ENCODE measurements around the gene HBZ. TPM values are rescaled to one million over a fixed set of nuclear protein-coding genes. Genes with fewer than 3 reads are reported as not detected.
"Not testable (repeated sequence)": the region's sequence is repeated elsewhere in the genome, so short reads cannot be mapped to it uniquely, and the experiment has no call there.

HBZ gene
- total and polyA plus RNA-seq, 9 donors = 0.93 to 16.3 (median 7.2) TPM

- no peaks in the 10 kb centered on the region for H3K36me3 ChIP-seq (ENCODE audit: control insufficient read depth, insufficient read depth, low read length)
- H3K9me3 ChIP-seq (replicated peaks; ENCODE audit: control insufficient read depth, low read depth, low read length) = no peaks in the 10 kb centered on the region
- peaks cover 19% of the 10 kb centered on the region for H3K27me3 ChIP-seq (ENCODE audit: control insufficient read depth, insufficient read depth, low read length)
- WGBS (ENCODE audit: insufficient coverage) = 55% methylated on average over 9 of the region's 9 CpGs
- no peak for DNase-seq
- H3K4me1 ChIP-seq (ENCODE audit: control insufficient read depth, insufficient read depth, low read length) = no peaks in the 10 kb centered on the region
- no peak overlapping the region for H3K27ac ChIP-seq (ENCODE audit: low read length)
- no peak overlapping the region for H3K4me3 ChIP-seq (ENCODE audit: low read length)
Observed at GRCh38 chr16:149024-149660, 3.3 kb upstream of the HBZ start.

DNA sequence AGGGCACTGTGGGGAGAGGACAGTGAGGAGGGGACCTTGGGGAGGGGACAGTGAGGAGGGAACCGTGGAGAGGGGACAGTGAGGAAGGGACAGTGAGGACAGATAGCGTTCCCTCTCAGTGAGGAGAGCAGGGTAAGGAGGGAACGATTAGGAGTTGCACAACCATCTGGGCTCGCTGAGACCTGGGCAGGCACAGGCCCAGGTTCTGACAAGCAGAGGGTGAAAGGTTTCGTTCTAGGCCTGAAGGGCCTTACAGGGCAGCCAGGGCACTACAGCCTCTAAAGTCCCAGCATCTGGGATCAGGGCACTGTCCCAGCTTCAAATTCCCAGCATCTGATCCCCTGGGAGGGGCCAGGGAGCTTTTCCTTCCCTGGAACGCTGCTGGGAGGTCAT lies 681 bp downstream of the HBZ start:
- not testable (repeated sequence) for H3K27ac ChIP-seq (ENCODE audit: low read length); H3K9me3 ChIP-seq (replicated peaks; ENCODE audit: control insufficient read depth, low read depth, low read length); DNase-seq; H3K36me3 ChIP-seq (ENCODE audit: control insufficient read depth, insufficient read depth, low read length); H3K4me3 ChIP-seq (ENCODE audit: low read length); H3K4me1 ChIP-seq (ENCODE audit: control insufficient read depth, insufficient read depth, low read length)
- peaks cover 46% of the 10 kb centered on the region for H3K27me3 ChIP-seq (ENCODE audit: control insufficient read depth, insufficient read depth, low read length)
- WGBS (ENCODE audit: insufficient coverage) = 43% methylated on average over 1 of the region's 6 CpGs

- H3K36me3 ChIP-seq (ENCODE audit: control insufficient read depth, insufficient read depth, low read length); H3K9me3 ChIP-seq (replicated peaks; ENCODE audit: control insufficient read depth, low read depth, low read length); DNase-seq; H3K4me1 ChIP-seq (ENCODE audit: control insufficient read depth, insufficient read depth, low read length); H3K27ac ChIP-seq (ENCODE audit: low read length); H3K4me3 ChIP-seq (ENCODE audit: low read length): not testable (repeated sequence)
- WGBS (ENCODE audit: insufficient coverage) = no CpG with 5 or more reads among the region's 74 CpGs
- peaks cover 45% of the 10 kb centered on the region for H3K27me3 ChIP-seq (ENCODE audit: control insufficient read depth, insufficient read depth, low read length)
Observed at GRCh38 chr16:153550-154216, 1.2 kb downstream of the HBZ start.

GRCh38 chr16:154217-155030 lies 2.0 kb downstream of the HBZ start:
- H3K9me3 ChIP-seq (replicated peaks; ENCODE audit: control insufficient read depth, low read depth, low read length) = no peaks in the 10 kb centered on the region
- H3K4me3 ChIP-seq (ENCODE audit: low read length) = peak overlapping the region; percentile 53
- H3K27me3 ChIP-seq (ENCODE audit: control insufficient read depth, insufficient read depth, low read length) = peaks cover 43% of the 10 kb centered on the region
- H3K27ac ChIP-seq (ENCODE audit: low read length) = no peak overlapping the region
- WGBS (ENCODE audit: insufficient coverage) = under 1% methylated on average over 32 of the region's 59 CpGs
- DNase-seq = peak; percentile 75
- peaks cover 10% of the 10 kb centered on the region for H3K4me1 ChIP-seq (ENCODE audit: control insufficient read depth, insufficient read depth, low read length)
- no peaks in the 10 kb centered on the region for H3K36me3 ChIP-seq (ENCODE audit: control insufficient read depth, insufficient read depth, low read length)

GRCh38 chr16:155031-155398 lies 2.6 kb downstream of the HBZ start:
- Histone ChIP-seq H3K4me3 (ENCODE audit: low read length) (no peak overlapping the region), H3K4me1 (ENCODE audit: control insufficient read depth, insufficient read depth, low read length) (peaks cover 10% of the 10 kb centered on the region), H3K27ac (ENCODE audit: low read length) (no peak overlapping the region), H3K9me3 (replicated peaks; ENCODE audit: control insufficient read depth, low read depth, low read length) (no peaks in the 10 kb centered on the region), H3K36me3 (ENCODE audit: control insufficient read depth, insufficient read depth, low read length) (no peaks in the 10 kb centered on the region), H3K27me3 (ENCODE audit: control insufficient read depth, insufficient read depth, low read length) (peaks cover 44% of the 10 kb centered on the region)
- 43% methylated on average over 1 of the region's 7 CpGs for WGBS (ENCODE audit: insufficient coverage)
- DNase-seq = no peak

DNA sequence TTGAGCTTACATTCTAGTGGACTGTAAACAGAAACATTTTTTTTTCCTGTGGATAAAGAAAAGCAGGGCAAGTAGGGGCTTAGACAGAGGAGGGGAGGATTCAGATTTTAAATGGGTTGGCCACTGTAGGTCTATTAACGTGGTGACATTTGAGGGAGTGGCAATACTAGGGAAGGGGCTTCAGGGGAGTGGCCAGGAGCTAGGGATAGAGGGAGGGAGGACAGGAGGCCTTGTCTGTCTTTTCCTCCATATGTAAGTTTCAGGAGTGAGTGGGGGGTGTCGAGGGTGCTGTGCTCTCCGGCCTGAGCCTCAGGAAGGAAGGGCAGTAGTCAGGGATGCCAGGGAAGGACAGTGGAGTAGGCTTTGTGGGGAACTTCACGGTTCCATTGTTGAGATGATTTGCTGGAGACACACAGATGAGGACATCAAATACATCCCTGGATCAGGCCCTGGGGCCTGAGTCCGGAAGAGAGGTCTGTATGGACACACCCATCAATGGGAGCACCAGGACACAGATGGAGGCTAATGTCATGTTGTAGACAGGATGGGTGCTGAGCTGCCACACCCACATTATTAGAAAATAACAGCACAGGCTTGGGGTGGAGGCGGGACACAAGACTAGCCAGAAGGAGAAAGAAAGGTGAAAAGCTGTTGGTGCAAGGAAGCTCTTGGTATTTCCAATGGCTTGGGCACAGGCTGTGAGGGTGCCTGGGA lies 6.8 kb downstream of the HBZ start:
- Histone ChIP-seq H3K27ac (ENCODE audit: low read length) (no peak overlapping the region), H3K4me3 (ENCODE audit: low read length) (no peak overlapping the region), H3K27me3 (ENCODE audit: control insufficient read depth, insufficient read depth, low read length) (peaks cover 53% of the 10 kb centered on the region), H3K9me3 (replicated peaks; ENCODE audit: control insufficient read depth, low read depth, low read length) (no peaks in the 10 kb centered on the region), H3K36me3 (ENCODE audit: control insufficient read depth, insufficient read depth, low read length) (no peaks in the 10 kb centered on the region), H3K4me1 (ENCODE audit: control insufficient read depth, insufficient read depth, low read length) (peaks cover 8% of the 10 kb centered on the region)
- 37% methylated on average over 6 of the region's 6 CpGs for WGBS (ENCODE audit: insufficient coverage)
- DNase-seq = no peak

DNA sequence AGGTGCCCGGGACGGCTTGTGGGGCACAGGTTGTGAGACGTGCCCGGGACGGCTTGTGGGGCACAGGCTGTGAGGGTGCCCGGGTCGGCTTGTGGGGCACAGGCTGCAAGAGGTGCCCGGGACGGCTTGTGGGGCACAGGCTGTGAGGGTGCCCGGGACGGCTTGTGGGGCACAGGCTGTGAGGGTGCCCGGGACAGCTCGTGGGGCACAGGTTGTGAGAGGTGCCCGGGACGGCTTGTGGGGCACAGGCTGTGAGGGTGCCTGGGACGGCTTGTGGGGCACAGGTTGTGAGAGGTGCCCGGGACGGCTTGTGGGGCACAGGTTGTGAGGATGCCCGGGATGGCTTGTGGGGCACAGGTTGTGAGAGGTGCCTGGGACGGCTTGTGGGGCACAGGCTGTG lies 7.8 kb downstream of the HBZ start:
- DNase-seq; H3K4me1 ChIP-seq (ENCODE audit: control insufficient read depth, insufficient read depth, low read length); H3K27ac ChIP-seq (ENCODE audit: low read length); H3K36me3 ChIP-seq (ENCODE audit: control insufficient read depth, insufficient read depth, low read length); H3K4me3 ChIP-seq (ENCODE audit: low read length); H3K9me3 ChIP-seq (replicated peaks; ENCODE audit: control insufficient read depth, low read depth, low read length): not testable (repeated sequence)
- WGBS (ENCODE audit: insufficient coverage) = 80% methylated on average over 1 of the region's 20 CpGs
- H3K27me3 ChIP-seq (ENCODE audit: control insufficient read depth, insufficient read depth, low read length) = peaks cover 49% of the 10 kb centered on the region

GRCh38 chr16:160691-161190 lies 8.3 kb downstream of the HBZ start:
- no peak for DNase-seq
- Histone ChIP-seq H3K4me3 (ENCODE audit: low read length) (no peak overlapping the region), H3K36me3 (ENCODE audit: control insufficient read depth, insufficient read depth, low read length) (no peaks in the 10 kb centered on the region), H3K9me3 (replicated peaks; ENCODE audit: control insufficient read depth, low read depth, low read length) (no peaks in the 10 kb centered on the region), H3K4me1 (ENCODE audit: control insufficient read depth, insufficient read depth, low read length) (peaks cover 8% of the 10 kb centered on the region), H3K27ac (ENCODE audit: low read length) (no peak overlapping the region), H3K27me3 (ENCODE audit: control insufficient read depth, insufficient read depth, low read length) (peaks cover 50% of the 10 kb centered on the region)
- 48% methylated on average over 13 of the region's 18 CpGs for WGBS (ENCODE audit: insufficient coverage)

- Histone ChIP-seq H3K27me3 (ENCODE audit: control insufficient read depth, insufficient read depth, low read length) (peaks cover 55% of the 10 kb centered on the region), H3K9me3 (replicated peaks; ENCODE audit: control insufficient read depth, low read depth, low read length) (no peaks in the 10 kb centered on the region), H3K36me3 (ENCODE audit: control insufficient read depth, insufficient read depth, low read length) (no peaks in the 10 kb centered on the region), H3K4me3 (ENCODE audit: low read length) (no peak overlapping the region), H3K27ac (ENCODE audit: low read length) (no peak overlapping the region), H3K4me1 (ENCODE audit: control insufficient read depth, insufficient read depth, low read length) (peaks cover 17% of the 10 kb centered on the region)
- DNase-seq = no peak
- WGBS (ENCODE audit: insufficient coverage) = 93% methylated on average over 4 of the region's 13 CpGs
Observed at GRCh38 chr16:162271-162991, 10.0 kb downstream of the HBZ start.

Data from muscle of leg (tissue), 11 donors.